ENCODE measurements around the gene MYL11.

- TF ChIP-seq ZFP36 (IDR thresholded peaks at IDR 0.05; ENCODE audit: borderline replicate concordance, partially characterized antibody) (no peak), EP300 (IDR thresholded peaks at IDR 0.05) (no peak), KDM1A (IDR thresholded peaks at IDR 0.05; ENCODE audit: low read depth) (no peak)
Observed at GRCh38 chr16:30348929-30349328, 25.7 kb upstream of the MYL11 start.
